Amniotic epithelial cell (primary cell): ENCODE data around the gene IFITM1.

Experiments used
- DNase-seq: peaks from one replicate; pipeline ENCODE4 v3.0.0-alpha.2; 2010; ENCODE audit warnings: low read depth

The IFITM1 gene

GRCh38 chr11:293852-294661 lies 19.8 kb upstream of the IFITM1 start:
- DNase-seq: no peak

- DNase-seq: no peak
These were observed 19.1 kb upstream of the IFITM1 start for GRCh38 chr11:294780-295179.

GRCh38 chr11:295351-296170 lies 18.3 kb upstream of the IFITM1 start:
- DNase-seq: no peak

- no peak for DNase-seq
These were observed 17.4 kb upstream of the IFITM1 start for GRCh38 chr11:296171-297050.

GRCh38 chr11:297051-297585 lies 16.7 kb upstream of the IFITM1 start:
- no peak for DNase-seq

GRCh38 chr11:297586-298405 lies 16.0 kb upstream of the IFITM1 start:
- DNase-seq: no peak

GRCh38 chr11:298406-299065 lies 15.3 kb upstream of the IFITM1 start:
- no peak for DNase-seq

- DNase-seq: no peak
These were observed 14.6 kb upstream of the IFITM1 start, which contains the start of gene IFITM5 for GRCh38 chr11:299081-299891. IFITM5 (minus strand) TSS chr11:299526; CDS start chr11:299490, 36 bp downstream.

- DNase-seq: no peak
These were observed 13.7 kb upstream of the IFITM1 start for GRCh38 chr11:299951-300735.

- no peak for DNase-seq
These were observed 10.5 kb upstream of the IFITM1 start for GRCh38 chr11:303363-303762.

GRCh38 chr11:304061-304506 lies 9.8 kb upstream of the IFITM1 start:
- no peak for DNase-seq

- DNase-seq: peak; percentile 71
These were observed 8.7 kb upstream of the IFITM1 start for GRCh38 chr11:304915-305843.

- DNase-seq: no peak
These were observed 8.0 kb upstream of the IFITM1 start for GRCh38 chr11:305844-306211.

- no peak for DNase-seq
These were observed 7.0 kb upstream of the IFITM1 start for GRCh38 chr11:306645-307371.

- DNase-seq: peak; percentile 90
These were observed 5.8 kb upstream of the IFITM1 start, which contains the start of gene IFITM2 for GRCh38 chr11:307766-308708. IFITM2 (plus strand) TSS chr11:307816; CDS start chr11:308193, 377 bp downstream.
